ENCODE data around the gene H3-3A. TPM values are rescaled to one million over a fixed set of nuclear protein-coding genes. Genes with fewer than 3 reads are reported as not detected.

H3-3A gene
- polyA plus RNA-seq, 1 of the 3 experiments (the other 2 are of a cell fraction): 315 TPM

- ChIA-PET CTCF (interaction anchor here (1.2 to 3.1 kb wide), 4 partner anchors 10 to 31 kb away, joined by 4 to 8 read pairs (median 6); partner anchors contain the start of gene H3-3A), POLR2A (interaction anchor here (0.5 to 0.9 kb wide), 2 partner anchors 10 to 16 kb away, joined by 3 read pairs; no protein-coding TSS in a partner anchor)
- Histone ChIP-seq H3K4me3 (ENCODE audit: low read depth in 2 of 2, low read length in 1 of 2) (no peak overlapping the region), H4K20me1 (ENCODE audit: insufficient read depth) (no peaks in the 10 kb centered on the region), H3K4me2 (no peak overlapping the region), H2AFZ (ENCODE audit: low read depth) (no peak overlapping the region), H3K27ac (ENCODE audit: low read depth in 2 of 2, low read length in 1 of 2) (no peak overlapping the region), H3F3A (replicated peaks; ENCODE audit: insufficient read depth) (no peaks in the 10 kb centered on the region), H3K9ac (no peak overlapping the region), H3K36me3 (replicated peaks in 1 of 2; ENCODE audit: control insufficient read depth in 1 of 2, insufficient read depth in 2 of 2, low read length in 1 of 2) (no peaks in the 10 kb centered on the region), H3K9me3 (no peaks in the 10 kb centered on the region), H3K4me1 (ENCODE audit: control insufficient read depth in 1 of 2, insufficient read depth in 2 of 2, low read depth in 1 of 2, low read length in 1 of 2) (no peaks in the 10 kb centered on the region), H3K27me3 (ENCODE audit: insufficient read depth) (no peaks in the 10 kb centered on the region), H3K9me2 (no peaks in the 10 kb centered on the region), H3K79me2 (ENCODE audit: insufficient read depth) (no peaks in the 10 kb centered on the region)
- no peak for DNase-seq
- 56% methylated on average over 3 of the region's 3 CpGs for WGBS (ENCODE audit: low lambda C conversion rate)
- TF ChIP-seq YY1 (IDR thresholded peaks at IDR 0.05; ENCODE audit: low read depth) (no peak), USF2 (IDR thresholded peaks at IDR 0.05; ENCODE audit: borderline replicate concordance, low read depth, low read length) (no peak), IRF3 (IDR thresholded peaks at IDR 0.05; ENCODE audit: low read depth, low read length) (no peak), MXI1 (IDR thresholded peaks at IDR 0.05; ENCODE audit: low read depth, low read length) (no peak), TAF1 (IDR thresholded peaks at IDR 0.05; ENCODE audit: borderline replicate concordance, low read depth, low read length) (no peak), CTCF (IDR thresholded peaks at IDR 0.05) (no peak)
These were observed 30.4 kb downstream of the H3-3A start for GRCh38 chr1:226092965-226093364.

- Histone ChIP-seq H3F3A (replicated peaks; ENCODE audit: insufficient read depth) (no peaks in the 10 kb centered on the region), H3K27me3 (ENCODE audit: insufficient read depth) (no peaks in the 10 kb centered on the region), H3K4me3 (ENCODE audit: low read depth in 2 of 2, low read length in 1 of 2) (no peak overlapping the region), H3K4me1 (ENCODE audit: control insufficient read depth in 1 of 2, insufficient read depth in 2 of 2, low read depth in 1 of 2, low read length in 1 of 2) (no peaks in the 10 kb centered on the region), H3K79me2 (ENCODE audit: insufficient read depth) (no peaks in the 10 kb centered on the region), H3K9me2 (no peaks in the 10 kb centered on the region), H3K4me2 (no peak overlapping the region), H3K9me3 (no peaks in the 10 kb centered on the region), H4K20me1 (ENCODE audit: insufficient read depth) (no peaks in the 10 kb centered on the region), H3K36me3 (replicated peaks in 1 of 2; ENCODE audit: control insufficient read depth in 1 of 2, insufficient read depth in 2 of 2, low read length in 1 of 2) (no peaks in the 10 kb centered on the region), H3K9ac (no peak overlapping the region), H3K27ac (ENCODE audit: low read depth in 2 of 2, low read length in 1 of 2) (no peak overlapping the region), H2AFZ (ENCODE audit: low read depth) (no peak overlapping the region)
- DNase-seq: no peak
- TF ChIP-seq SMC3 (IDR thresholded peaks at IDR 0.05; ENCODE audit: low read depth, low read length) (no peak), IRF3 (IDR thresholded peaks at IDR 0.05; ENCODE audit: low read depth, low read length) (no peak)
- POLR2A ChIA-PET: interaction anchor here (0.5 kb wide), 1 partner anchor 15 kb away, joined by 3 read pairs; no protein-coding TSS in a partner anchor
- 75% methylated on average over 1 of the region's 2 CpGs for WGBS (ENCODE audit: low lambda C conversion rate)
- CTCF ChIA-PET: interaction anchor here (0.6 to 3.1 kb wide), 7 partner anchors 10 to 322 kb away, joined by 3 to 8 read pairs (median 5); partner anchors contain the start of gene H3-3A
These were observed 31.1 kb downstream of the H3-3A start for GRCh38 chr1:226093621-226094020.
